ENCODE measurements around the gene CNPY1.

- TF ChIP-seq POLR2AphosphoS5 (IDR thresholded peaks at IDR 0.05; ENCODE audit: insufficient read depth in 1 of 2, low read depth in 1 of 2), result no peak
- TF ChIP-seq CTCF (IDR thresholded peaks at IDR 0.05), result no peak
- no peak for TF ChIP-seq POLR2A (IDR thresholded peaks at IDR 0.05)
Observed at GRCh38 chr7:155577509-155577905, 31.1 kb upstream of the CNPY1 start.

All from vagina (tissue), 2 donors.